Choroid plexus epithelial cell (primary cell): ENCODE results near the gene TADA1.

Experiments
- DNase-seq: peaks from one replicate; pipeline ENCODE4 v3.0.0-alpha.2; 2010; ENCODE audit warnings: low read depth
- H3K4me3 ChIP-seq: 2 replicates; pipeline ENCODE4 v1.5.1; 2011; ENCODE audit warnings: low read depth, mild to moderate bottlenecking, control low read depth, low read length, moderate library complexity
- TF ChIP-seq, protein P1 (sequence below): conservative IDR thresholded peaks from 2 replicates; pipeline ENCODE4 v1.5.1; 2011; ENCODE audit warnings: low read depth, mild to moderate bottlenecking, control low read depth, inconsistent platforms, low read length, moderate library complexity

Gene TADA1

DNA sequence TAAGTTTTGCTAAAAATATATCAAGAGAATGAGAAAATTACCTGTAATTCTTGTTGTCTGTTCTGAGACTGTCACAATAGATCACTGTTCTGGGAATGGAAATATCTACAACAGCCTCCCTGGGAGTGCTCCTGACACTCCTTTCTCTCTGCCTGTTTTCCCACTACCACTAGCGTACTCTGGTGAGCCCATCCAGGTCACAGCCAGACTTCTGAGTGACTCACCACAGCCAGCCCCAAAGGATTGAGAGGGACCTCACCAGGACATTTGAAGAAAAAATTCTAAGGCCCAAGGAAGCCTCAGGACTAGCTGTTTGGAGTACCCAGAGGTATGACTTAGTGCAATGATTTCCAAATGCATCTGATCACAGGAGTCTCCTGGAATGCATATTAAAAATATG is 39.0 kb upstream of the TADA1 start:
- no peak for DNase-seq
- no peak overlapping the region for H3K4me3 ChIP-seq
- TF ChIP-seq, protein P1, sequence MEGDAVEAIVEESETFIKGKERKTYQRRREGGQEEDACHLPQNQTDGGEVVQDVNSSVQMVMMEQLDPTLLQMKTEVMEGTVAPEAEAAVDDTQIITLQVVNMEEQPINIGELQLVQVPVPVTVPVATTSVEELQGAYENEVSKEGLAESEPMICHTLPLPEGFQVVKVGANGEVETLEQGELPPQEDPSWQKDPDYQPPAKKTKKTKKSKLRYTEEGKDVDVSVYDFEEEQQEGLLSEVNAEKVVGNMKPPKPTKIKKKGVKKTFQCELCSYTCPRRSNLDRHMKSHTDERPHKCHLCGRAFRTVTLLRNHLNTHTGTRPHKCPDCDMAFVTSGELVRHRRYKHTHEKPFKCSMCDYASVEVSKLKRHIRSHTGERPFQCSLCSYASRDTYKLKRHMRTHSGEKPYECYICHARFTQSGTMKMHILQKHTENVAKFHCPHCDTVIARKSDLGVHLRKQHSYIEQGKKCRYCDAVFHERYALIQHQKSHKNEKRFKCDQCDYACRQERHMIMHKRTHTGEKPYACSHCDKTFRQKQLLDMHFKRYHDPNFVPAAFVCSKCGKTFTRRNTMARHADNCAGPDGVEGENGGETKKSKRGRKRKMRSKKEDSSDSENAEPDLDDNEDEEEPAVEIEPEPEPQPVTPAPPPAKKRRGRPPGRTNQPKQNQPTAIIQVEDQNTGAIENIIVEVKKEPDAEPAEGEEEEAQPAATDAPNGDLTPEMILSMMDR = no peak

DNA sequence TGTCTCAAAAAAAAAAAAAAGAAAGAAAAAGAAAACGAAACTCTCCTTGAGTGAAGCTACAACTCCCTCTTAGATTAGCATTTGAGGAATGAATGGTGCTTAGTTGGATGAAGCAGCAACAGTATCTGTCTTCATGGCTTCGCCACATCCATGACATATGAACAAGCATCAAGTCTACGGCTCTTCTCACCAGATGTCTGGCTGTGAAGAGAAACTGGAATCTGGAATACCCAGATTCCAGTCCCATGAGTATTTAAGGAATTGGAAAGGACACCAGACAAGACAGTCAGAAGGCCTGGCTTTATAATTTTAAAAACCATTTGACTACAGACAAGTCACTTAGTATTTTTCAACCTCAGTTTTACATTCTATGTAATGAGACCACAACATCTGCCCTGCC is 38.0 kb upstream of the TADA1 start:
- TF ChIP-seq, protein P1 = no peak
- no peak overlapping the region for H3K4me3 ChIP-seq

DNA sequence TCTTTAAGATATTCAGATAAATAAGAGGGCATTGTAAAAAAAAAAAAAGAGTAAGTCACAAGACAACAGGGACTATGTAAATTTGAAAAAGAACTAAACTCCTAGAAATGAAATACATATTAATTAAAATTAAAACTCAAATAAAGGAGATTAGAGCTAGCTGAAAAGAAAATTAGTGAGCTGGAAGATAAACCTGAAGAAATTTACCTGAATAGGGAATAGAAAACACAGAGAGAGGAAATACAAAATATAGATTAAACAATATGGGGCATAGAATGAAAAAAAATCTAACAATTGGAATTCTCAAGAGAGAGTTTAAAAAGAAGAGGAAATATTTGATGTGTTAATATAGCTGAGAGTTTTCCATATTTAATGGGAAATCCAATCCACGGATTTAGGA is 35.6 kb upstream of the TADA1 start:
- DNase-seq = no peak
- H3K4me3 ChIP-seq = no peak overlapping the region
- TF ChIP-seq, protein P1 = no peak

More for the DNA sequence above, 38.0 kb upstream of the TADA1 start:
- no peak for DNase-seq

DNA sequence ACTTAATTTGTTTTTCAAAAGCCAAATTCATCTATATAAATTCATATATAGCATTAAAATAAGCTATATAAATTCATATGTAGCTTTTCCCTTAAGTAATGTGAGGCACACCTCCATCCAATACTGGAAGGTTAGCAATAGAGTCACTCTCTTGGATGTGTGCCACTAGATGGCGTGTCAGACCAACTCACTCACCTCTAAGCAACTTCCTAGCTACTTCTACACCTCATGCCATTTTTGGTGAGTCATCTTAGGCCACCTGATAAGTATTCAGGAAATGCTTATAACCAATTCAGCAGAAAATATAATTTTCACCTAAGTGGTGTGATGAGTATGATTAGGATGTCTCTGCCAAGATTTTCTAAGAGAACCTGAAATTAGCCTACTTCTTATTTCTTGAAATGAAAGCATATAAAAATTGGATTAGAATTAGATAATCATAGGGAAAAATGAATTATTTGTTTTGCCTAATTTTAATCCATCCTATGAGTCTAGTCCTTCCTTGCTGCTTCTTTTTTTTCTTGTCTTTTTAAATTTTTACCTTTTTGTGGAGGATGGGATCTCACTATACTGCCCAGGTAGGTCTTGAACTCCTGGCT is 34.4 kb upstream of the TADA1 start:
- DNase-seq = peak; percentile 97
- no peak overlapping the region for H3K4me3 ChIP-seq
- TF ChIP-seq, protein P1 = peak; percentile 87

DNA sequence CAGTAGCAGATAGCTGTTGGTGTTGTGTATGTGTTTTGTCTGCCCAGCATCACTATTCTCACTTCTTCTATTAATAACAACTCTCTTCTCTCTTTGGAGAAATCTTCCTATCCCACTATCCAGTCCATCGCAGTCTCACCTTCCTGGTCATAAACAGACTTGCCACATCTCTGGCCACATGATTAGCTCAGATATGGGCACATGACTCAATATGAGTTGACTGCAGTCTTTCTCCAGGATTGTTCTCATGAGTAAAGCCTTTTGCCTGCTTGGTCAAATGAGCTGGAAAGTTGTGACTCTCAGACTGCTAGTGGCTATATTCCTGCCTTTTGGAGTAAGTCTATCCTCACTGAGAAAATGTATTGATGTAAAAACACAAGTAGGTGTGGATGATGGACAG is 32.9 kb upstream of the TADA1 start:
- DNase-seq = no peak
- no peak overlapping the region for H3K4me3 ChIP-seq
- TF ChIP-seq, protein P1 = no peak

DNA sequence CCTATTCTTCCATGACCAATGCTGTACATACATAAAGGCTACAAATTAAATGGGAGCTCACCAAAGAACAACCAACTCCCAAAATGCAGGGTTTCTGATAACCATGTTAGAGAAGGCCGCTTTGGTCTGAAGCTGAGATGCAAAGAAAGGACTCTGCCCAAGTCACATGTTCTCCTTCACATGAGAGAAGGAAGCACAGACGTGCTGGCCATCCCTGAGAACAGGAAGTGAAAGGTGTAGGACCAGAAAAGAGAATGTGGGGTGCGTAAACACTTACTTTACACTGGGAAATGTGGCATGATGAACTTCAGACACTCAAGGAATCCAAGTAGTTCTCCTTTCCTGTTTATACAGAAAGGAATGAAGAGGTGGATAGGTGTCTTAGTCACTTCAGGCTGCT is 31.7 kb upstream of the TADA1 start:
- H3K4me3 ChIP-seq = no peak overlapping the region
- DNase-seq = no peak
- TF ChIP-seq, protein P1 = no peak

DNA sequence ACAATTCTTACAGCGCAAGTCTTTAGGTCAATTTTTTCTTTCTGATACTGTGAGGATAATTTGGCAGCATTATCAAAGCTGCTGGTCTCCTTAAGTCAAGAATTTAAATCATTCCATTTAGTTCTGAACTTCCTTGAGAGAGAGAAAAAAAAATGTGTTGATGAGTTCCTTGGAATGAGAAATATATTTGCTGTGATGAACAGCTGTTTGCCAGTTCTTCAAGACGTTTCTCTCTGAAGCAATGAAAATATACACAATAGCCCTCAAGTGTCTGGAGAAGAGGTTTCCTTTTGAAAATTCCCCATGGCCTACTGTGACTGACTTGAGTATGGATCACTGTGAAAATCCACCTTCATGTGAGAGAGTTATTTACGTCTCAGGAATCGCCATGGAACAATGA is 31.0 kb upstream of the TADA1 start:
- no peak for DNase-seq
- no peak overlapping the region for H3K4me3 ChIP-seq
- TF ChIP-seq, protein P1 = no peak
